Stimulated activated CD4-positive, alpha-beta T cell treated with anti-CD3 and anti-CD28 coated beads, Interleukin-1b, Interleukin-23, amount 100 ng/mL, for 24 hours (primary cell): ENCODE measurements around the gene MAN1B1.
A peak's percentile ranks its signal among the peaks of the same experiment; 100 is the strongest.
"Not testable (repeated sequence)": the region's sequence is repeated elsewhere in the genome, so short reads cannot be mapped to it uniquely, and the experiment has no call there.

ENCODE experiments used
- DNase-seq, 4 experiments: peaks; one replicate each; pipeline ENCODE4 v3.0.0-alpha.2; 2020; ENCODE audit warnings: low read depth in 4 of 4, low spot score in 1 of 4

MAN1B1 gene

GRCh38 chr9:137052998-137053943, 33.5 kb upstream of the MAN1B1 start:
- no peak for DNase-seq

- DNase-seq = peak in 1 of 4 experiments; percentile 44
Measured at GRCh38 chr9:137053944-137054931, 32.5 kb upstream of the MAN1B1 start, which contains the start of gene ENTPD2. Gene ENTPD2, minus strand, starts transcription at chr9:137054061. Its CDS starts 64 bp downstream, at chr9:137053997.

- no peak for DNase-seq
Measured at GRCh38 chr9:137054932-137055384, 31.8 kb upstream of the MAN1B1 start.

GRCh38 chr9:137055385-137056364, 31.1 kb upstream of the MAN1B1 start:
- no peak for DNase-seq

- DNase-seq = no peak
Measured at GRCh38 chr9:137056739-137057415, 29.9 kb upstream of the MAN1B1 start.

- DNase-seq = no peak
Measured at GRCh38 chr9:137057545-137057944, 29.2 kb upstream of the MAN1B1 start.

- DNase-seq = no peak
Measured at GRCh38 chr9:137058521-137059234, 28.1 kb upstream of the MAN1B1 start.

- DNase-seq = no peak
Measured at GRCh38 chr9:137062384-137062783, 24.4 kb upstream of the MAN1B1 start.

- DNase-seq = not testable (repeated sequence)
Measured at GRCh38 chr9:137062798-137063197, 24.0 kb upstream of the MAN1B1 start.

- DNase-seq = no peak
Measured at GRCh38 chr9:137063311-137064026, 23.3 kb upstream of the MAN1B1 start.

GRCh38 chr9:137064027-137064879, 22.5 kb upstream of the MAN1B1 start:
- DNase-seq = peak in 2 of 4 experiments; percentile 43 to 59

- DNase-seq = no peak
Measured at GRCh38 chr9:137064880-137065164, 22.0 kb upstream of the MAN1B1 start.

GRCh38 chr9:137065336-137065967, 21.3 kb upstream of the MAN1B1 start:
- no peak for DNase-seq

- no peak for DNase-seq
Measured at GRCh38 chr9:137066096-137066861, 20.5 kb upstream of the MAN1B1 start.

GRCh38 chr9:137067860-137068538, 18.8 kb upstream of the MAN1B1 start:
- DNase-seq = peak; percentile 67 to 79 (median 72)
